Measurements from ENCODE around the gene TBC1D4.

Gene TBC1D4

DNA sequence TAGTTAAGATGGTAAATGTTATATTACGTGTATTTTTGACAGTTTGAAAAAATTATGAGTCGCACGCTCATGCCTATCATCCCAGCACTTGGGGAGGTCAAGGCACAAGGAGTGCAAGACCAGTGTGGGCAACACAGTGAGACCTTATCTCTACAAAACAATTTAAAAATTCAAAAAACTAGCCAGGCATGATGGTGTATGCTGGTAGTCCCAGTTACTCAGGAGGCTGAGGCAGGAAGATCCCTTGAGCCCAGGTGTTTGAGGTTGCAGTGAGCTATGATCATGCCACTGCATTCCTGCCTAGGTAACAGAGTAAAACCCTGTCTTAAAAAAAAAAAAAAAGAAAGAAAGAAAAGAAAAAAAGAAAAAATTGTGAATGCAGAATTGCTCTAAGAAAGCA, 58.0 kb downstream of the TBC1D4 start:
- peaks cover 4% of the 10 kb centered on the region; the same call in 1 of the 2 replicates for H3K36me3 ChIP-seq
- peaks cover 27% of the 10 kb centered on the region for H3K9me3 ChIP-seq
- no peak overlapping the region for H3K4me2 ChIP-seq
- no peaks in the 10 kb centered on the region for H3K27me3 ChIP-seq
- H3K4me3 ChIP-seq: no peak overlapping the region
- no peak for TF ChIP-seq Cebpa-rat (IDR thresholded peaks at IDR 0.05)
- H3K4me1 ChIP-seq: peaks cover 8% of the 10 kb centered on the region; the same call in 1 of the 2 replicates
- H3K9ac ChIP-seq: no peak overlapping the region
- peaks cover 17% of the 10 kb centered on the region; the same call in 1 of the 2 replicates for H4K20me1 ChIP-seq
- H3K27ac ChIP-seq: no peak overlapping the region

DNA sequence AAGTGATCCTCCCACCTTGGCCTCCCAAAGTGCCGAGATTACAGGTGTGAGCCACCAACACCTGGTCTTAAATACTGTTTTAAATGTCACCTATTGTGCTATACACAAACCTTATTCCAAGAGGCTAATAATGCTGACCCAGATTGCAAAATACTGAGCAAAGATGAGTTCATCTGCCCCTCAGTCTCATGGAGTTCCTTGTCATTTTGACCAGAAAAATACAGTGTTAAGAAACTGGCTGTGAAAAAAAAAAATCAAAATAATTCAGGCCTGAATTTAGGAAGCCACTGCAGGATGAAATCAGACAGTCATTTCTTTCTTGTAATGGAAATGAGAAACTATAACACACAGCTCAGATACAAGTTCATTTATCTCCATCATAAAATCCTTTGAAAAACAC, 59.9 kb downstream of the TBC1D4 start:
- Histone ChIP-seq H3K4me2 (no peak overlapping the region), H3K36me3 (no peaks in the 10 kb centered on the region), H3K4me1 (peaks cover 11% of the 10 kb centered on the region), H3K9ac (no peak overlapping the region), H3K4me3 (no peak overlapping the region), H3K9me3 (peaks cover 16% of the 10 kb centered on the region), H4K20me1 (peaks cover 33% of the 10 kb centered on the region), H3K27ac (no peak overlapping the region), H3K27me3 (no peaks in the 10 kb centered on the region)
- TF ChIP-seq Cebpa-rat (IDR thresholded peaks at IDR 0.05): no peak

DNA sequence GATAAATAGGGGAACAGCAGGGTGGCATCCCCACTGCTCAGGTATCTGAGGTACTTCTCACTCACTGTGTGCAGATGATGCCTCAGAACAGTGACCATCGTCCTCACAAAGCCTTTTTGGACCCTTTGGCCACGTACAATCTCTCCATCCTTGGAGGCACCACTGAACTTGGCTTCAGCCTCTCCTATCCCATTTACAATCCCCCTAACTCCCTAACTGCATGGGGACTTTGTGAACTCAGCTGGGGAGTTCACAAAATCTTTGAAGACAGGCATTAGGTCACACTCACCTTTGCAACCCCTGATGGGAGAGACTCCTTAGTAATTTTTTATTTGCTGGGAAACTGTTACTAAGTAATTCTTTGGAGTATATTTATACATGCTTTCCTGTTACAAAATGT, 60.8 kb downstream of the TBC1D4 start:
- Histone ChIP-seq H3K4me1 (peaks cover 20% of the 10 kb centered on the region), H4K20me1 (peaks cover 42% of the 10 kb centered on the region), H3K27ac (no peak overlapping the region), H3K36me3 (no peaks in the 10 kb centered on the region), H3K4me2 (no peak overlapping the region), H3K4me3 (no peak overlapping the region), H3K27me3 (no peaks in the 10 kb centered on the region), H3K9me3 (peaks cover 10% of the 10 kb centered on the region), H3K9ac (no peak overlapping the region)
- no peak for TF ChIP-seq Cebpa-rat (IDR thresholded peaks at IDR 0.05)

DNA sequence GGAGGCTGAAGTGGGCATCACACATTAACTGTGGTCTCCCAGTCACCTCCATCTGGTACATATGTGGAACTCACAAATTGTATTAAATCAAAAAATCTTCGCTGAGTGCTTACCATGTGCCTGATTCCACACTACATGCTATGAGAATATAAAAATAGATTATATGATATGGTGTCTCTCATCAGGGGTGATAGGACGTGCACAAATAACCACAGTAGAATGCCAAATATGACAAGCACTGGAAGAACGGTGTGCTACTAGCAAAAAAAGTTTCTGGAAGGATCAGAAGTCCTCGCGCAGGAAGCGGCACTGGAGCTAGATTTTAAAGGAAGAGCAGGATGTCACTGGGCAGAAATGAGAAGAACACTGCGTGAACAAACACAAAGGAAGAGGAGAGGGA, 62.3 kb downstream of the TBC1D4 start:
- TF ChIP-seq Cebpa-rat (IDR thresholded peaks at IDR 0.05): no peak
- H3K4me2 ChIP-seq: no peak overlapping the region

DNA sequence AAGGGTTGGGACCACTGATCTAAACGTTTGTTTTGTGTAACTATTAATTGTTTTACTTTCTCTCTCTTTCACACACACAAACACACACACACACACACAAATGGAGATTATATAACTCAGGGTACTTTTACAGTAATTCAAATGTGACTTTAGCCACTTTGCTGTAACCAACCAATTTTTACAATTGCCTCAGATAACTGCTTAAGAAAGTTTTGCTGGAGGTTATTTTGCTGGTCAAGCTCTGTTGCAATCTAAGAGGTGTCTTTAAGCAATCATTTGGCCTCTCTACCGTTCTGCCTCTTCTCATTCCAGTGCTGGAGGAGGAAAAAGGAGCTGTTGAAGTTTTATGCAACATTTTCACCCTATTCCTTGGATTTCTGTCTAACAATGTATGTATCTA, 63.0 kb downstream of the TBC1D4 start:
- Histone ChIP-seq H3K36me3 (0 out of 2 replicates have a peak, but pooled peaks cover 2% of the 10 kb centered on the region), H3K9me3 (peaks cover 5% of the 10 kb centered on the region), H3K4me3 (no peak overlapping the region), H3K9ac (no peak overlapping the region), H4K20me1 (peaks cover 44% of the 10 kb centered on the region), H3K4me1 (peaks cover 20% of the 10 kb centered on the region), H3K27ac (no peak overlapping the region), H3K4me2 (no peak overlapping the region), H3K27me3 (no peaks in the 10 kb centered on the region)
- no peak for TF ChIP-seq Cebpa-rat (IDR thresholded peaks at IDR 0.05)

More for the DNA sequence above, 62.3 kb downstream of the TBC1D4 start:
- Histone ChIP-seq H3K27me3 (no peaks in the 10 kb centered on the region), H3K27ac (no peak overlapping the region), H4K20me1 (peaks cover 44% of the 10 kb centered on the region), H3K9ac (no peak overlapping the region), H3K4me3 (no peak overlapping the region), H3K4me1 (peaks cover 20% of the 10 kb centered on the region), H3K36me3 (no peaks in the 10 kb centered on the region), H3K9me3 (peaks cover 4% of the 10 kb centered on the region)

DNA sequence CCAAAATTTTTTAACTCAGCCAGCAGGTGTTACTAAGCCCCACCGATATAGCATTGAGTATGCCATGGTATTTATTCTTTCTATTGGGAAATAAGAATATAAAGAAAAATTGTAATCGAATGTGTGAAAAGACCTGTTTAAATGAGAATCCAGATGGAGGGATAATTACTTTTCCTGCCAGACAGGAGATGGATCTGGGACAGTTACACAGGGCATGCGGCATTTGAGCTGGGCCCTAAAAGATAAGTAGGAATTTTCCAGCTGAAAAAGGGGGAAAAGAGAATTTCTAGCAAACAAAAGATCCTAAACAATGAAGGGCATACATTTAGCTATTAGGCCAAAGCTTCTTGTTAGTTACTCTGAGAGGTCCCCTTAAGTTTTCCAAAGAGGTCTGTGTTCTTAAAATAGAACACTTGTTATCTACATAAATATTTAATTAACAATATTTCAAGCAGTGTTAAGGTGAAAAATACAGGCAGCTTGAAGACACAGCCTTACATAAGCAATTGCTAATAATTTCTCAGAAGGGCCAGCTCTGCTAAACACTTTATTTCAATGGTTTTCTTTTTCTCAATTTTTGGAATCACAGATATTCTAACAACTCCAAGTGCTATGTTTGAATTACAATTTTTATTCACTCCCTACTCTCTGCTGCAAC, 63.7 kb downstream of the TBC1D4 start:
- no peak for TF ChIP-seq Cebpa-rat (IDR thresholded peaks at IDR 0.05)
- no peaks in the 10 kb centered on the region for H3K27me3 ChIP-seq
- no peak overlapping the region for H3K27ac ChIP-seq
- H3K4me3 ChIP-seq: no peak overlapping the region
- H3K9ac ChIP-seq: no peak overlapping the region
- H3K4me1 ChIP-seq: peaks cover 20% of the 10 kb centered on the region
- H3K4me2 ChIP-seq: no peak overlapping the region
- H3K36me3 ChIP-seq: 0 out of 2 replicates have a peak, but pooled peaks cover 8% of the 10 kb centered on the region
- H3K9me3 ChIP-seq: peaks cover 8% of the 10 kb centered on the region
- peaks cover 44% of the 10 kb centered on the region for H4K20me1 ChIP-seq

DNA sequence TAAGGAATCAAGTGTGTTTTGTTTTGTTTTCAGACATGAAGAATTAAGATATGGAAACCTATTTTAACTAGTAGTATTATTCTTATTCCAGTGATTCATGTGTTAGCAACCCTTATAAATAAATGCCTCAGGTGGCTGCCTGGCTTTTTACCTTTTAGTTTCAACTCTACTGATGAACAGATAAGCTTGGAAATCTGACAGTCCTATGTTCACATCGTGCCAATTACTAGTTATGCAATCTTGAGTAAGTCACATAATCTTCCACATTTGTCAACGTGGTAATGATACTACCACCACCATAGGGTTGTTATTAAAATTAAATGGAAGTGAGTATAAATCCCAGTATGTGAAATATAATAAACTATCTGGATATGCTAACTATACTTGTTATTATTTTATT, 64.3 kb downstream of the TBC1D4 start:
- H3K9ac ChIP-seq: no peak overlapping the region
- H4K20me1 ChIP-seq: peaks cover 44% of the 10 kb centered on the region
- no peaks in the 10 kb centered on the region for H3K27me3 ChIP-seq
- peaks cover 8% of the 10 kb centered on the region for H3K9me3 ChIP-seq
- H3K4me3 ChIP-seq: no peak overlapping the region
- peaks cover 20% of the 10 kb centered on the region for H3K4me1 ChIP-seq
- H3K27ac ChIP-seq: no peak overlapping the region
- no peak for TF ChIP-seq Cebpa-rat (IDR thresholded peaks at IDR 0.05)
- no peak overlapping the region for H3K4me2 ChIP-seq
- 0 out of 2 replicates have a peak, but pooled peaks cover 8% of the 10 kb centered on the region for H3K36me3 ChIP-seq

DNA sequence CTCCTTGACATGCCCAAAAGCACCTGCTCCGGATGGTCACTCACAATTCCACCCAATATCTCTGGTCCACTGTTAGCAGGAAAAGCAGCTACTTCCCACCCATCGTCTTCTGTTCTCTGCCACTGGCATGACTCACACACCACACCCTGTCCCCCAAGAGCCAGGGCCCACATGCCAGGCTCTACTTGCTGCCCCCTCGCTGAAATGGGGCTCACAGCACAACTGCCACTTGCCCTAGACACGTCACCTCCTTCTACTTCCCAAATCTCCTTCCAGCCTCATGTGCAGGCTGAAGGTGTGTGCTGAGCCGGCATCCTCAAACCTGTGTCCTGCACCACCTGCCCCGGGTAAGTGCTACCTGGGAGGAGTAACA, 65.0 kb downstream of the TBC1D4 start:
- H3K27ac ChIP-seq: no peak overlapping the region
- no peaks in the 10 kb centered on the region for H3K27me3 ChIP-seq
- H3K36me3 ChIP-seq: peaks cover 12% of the 10 kb centered on the region; the same call in 1 of the 2 replicates
- H4K20me1 ChIP-seq: peaks cover 44% of the 10 kb centered on the region
- H3K4me3 ChIP-seq: no peak overlapping the region
- no peak overlapping the region for H3K9ac ChIP-seq
- H3K4me1 ChIP-seq: peaks cover 20% of the 10 kb centered on the region
- H3K9me3 ChIP-seq: peaks cover 13% of the 10 kb centered on the region
- no peak for TF ChIP-seq Cebpa-rat (IDR thresholded peaks at IDR 0.05)
- peak overlapping the region; percentile 35 for H3K4me2 ChIP-seq

DNA sequence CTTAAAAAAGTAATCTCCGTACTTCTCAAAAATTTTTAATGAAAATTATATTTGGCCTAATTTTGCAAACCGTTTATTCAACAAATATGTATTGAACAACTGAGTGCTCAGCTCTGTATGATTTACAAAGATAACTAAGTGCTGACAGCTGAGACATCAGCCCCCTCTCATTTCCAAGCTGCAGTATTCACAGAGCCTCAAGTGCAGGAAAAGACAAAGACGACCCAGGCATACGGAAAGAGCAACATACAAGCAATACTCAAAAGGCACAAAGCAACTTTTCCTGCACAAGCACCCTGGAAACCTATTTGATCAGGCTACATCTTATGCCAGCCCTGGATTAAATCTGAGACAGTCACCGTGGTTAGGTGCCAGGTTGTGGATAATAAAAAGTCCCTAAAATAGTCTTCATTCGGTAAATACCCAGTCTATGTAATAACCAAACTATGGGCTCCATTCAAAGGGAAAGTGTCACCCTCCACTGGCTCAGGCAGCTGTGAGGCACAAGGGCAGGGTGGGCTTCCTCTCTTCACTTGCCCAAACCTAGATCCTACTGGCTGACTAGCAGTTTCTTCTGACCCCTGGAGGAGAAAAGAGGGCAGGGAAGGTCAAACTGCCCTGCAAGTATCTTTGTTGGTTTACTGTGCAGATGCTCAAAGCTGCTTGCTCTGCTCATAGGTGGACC, 65.5 kb downstream of the TBC1D4 start:
- no peak overlapping the region for H3K4me3 ChIP-seq
- H3K4me2 ChIP-seq: peak overlapping the region; percentile 35
- TF ChIP-seq Cebpa-rat (IDR thresholded peaks at IDR 0.05): no peak
- no peaks in the 10 kb centered on the region for H3K27me3 ChIP-seq
- peaks cover 16% of the 10 kb centered on the region for H3K9me3 ChIP-seq
- no peak overlapping the region for H3K9ac ChIP-seq
- peaks cover 13% of the 10 kb centered on the region; the same call in 1 of the 2 replicates for H3K36me3 ChIP-seq
- H4K20me1 ChIP-seq: peaks cover 44% of the 10 kb centered on the region
- H3K27ac ChIP-seq: no peak overlapping the region
- peaks cover 20% of the 10 kb centered on the region for H3K4me1 ChIP-seq

DNA sequence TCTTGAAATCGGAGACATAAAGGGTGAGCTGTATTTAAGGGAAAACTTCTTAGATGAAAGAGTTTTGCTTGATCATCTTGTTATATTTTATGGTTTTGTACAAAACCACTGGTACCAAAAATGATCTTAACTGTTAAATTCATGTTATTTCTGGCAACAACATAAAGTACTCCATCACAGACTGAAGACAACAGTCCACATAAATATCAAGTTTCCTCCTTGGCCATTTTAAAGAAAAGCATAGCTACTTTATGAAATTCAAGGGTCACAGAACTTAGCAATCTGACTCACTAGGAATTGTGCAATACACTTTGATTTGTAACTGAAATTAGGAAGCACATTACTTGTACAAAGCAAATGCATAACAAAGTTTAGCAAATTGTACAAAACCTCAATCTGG, 66.3 kb downstream of the TBC1D4 start:
- H3K9ac ChIP-seq: no peak overlapping the region
- H3K36me3 ChIP-seq: peaks cover 13% of the 10 kb centered on the region; the same call in 1 of the 2 replicates
- H3K4me3 ChIP-seq: no peak overlapping the region
- peaks cover 38% of the 10 kb centered on the region for H4K20me1 ChIP-seq
- H3K4me1 ChIP-seq: peaks cover 20% of the 10 kb centered on the region
- H3K27ac ChIP-seq: no peak overlapping the region
- TF ChIP-seq Cebpa-rat (IDR thresholded peaks at IDR 0.05): peak; percentile 44; the same call in 1 of the 2 replicates
- H3K9me3 ChIP-seq: peaks cover 22% of the 10 kb centered on the region
- no peaks in the 10 kb centered on the region for H3K27me3 ChIP-seq
- H3K4me2 ChIP-seq: no peak overlapping the region
